Caco-2 (cell line): ENCODE data around the gene SCYL1. TPM values are rescaled to one million over a fixed set of nuclear protein-coding genes. Genes with fewer than 3 reads are reported as not detected.

ENCODE experiments used
- BruUV-seq: library from RNA; stranded (reverse); fragments of 400-500 nt; replicated peaks from 2 replicates; lab custom pipeline; 2021; lab: Mats Ljungman, UMichigan
- CTCF ChIA-PET: fragments of 300-600 bp; sonication (Branson Sonifier 250); formaldehyde crosslinking; loops from one replicate; lab custom pipeline; 2022; ENCODE audit warnings: antibody characterized with exemption; lab: Charles Lee
- POLR2A ChIA-PET: fragments of 300-600 bp; sonication (Branson Sonifier 250); formaldehyde crosslinking; loops from one replicate; lab custom pipeline; 2022; ENCODE audit warnings: antibody characterized with exemption; lab: Charles Lee
- DNase-seq, 2 experiments: peaks; one replicate each; pipeline versions ENCODE4 v3.0.0 to v3.0.0-alpha.2; 2020 to 2022
- H3K27me3 ChIP-seq: replicated peaks from 2 replicates; pipeline ENCODE4 v1.6.0; 2011; ENCODE audit warnings: low read length; ENCODE audit not compliant: control insufficient read depth, insufficient read depth
- H3K36me3 ChIP-seq: 2 replicates; pipeline ENCODE4 v1.5.1; 2011; ENCODE audit warnings: low read length; ENCODE audit not compliant: control insufficient read depth, insufficient read depth
- H3K4me1 ChIP-seq: fragments of 250-450 bp; sonication (Bioruptor Pico); 2 replicates; pipeline ENCODE4 v1.5.1; 2020; ENCODE audit warnings: mild to moderate bottlenecking
- H3K4me3 ChIP-seq: 2 replicates; pipeline ENCODE4 v1.5.1; 2011; ENCODE audit warnings: low read depth, mild to moderate bottlenecking, control low read depth, low read length
- H3K9me3 ChIP-seq: fragments of 250-450 bp; sonication (Bioruptor Pico); 2 replicates; pipeline ENCODE4 v1.5.1; 2020; ENCODE audit warnings: mild to moderate bottlenecking, moderate library complexity
- H3K27ac Mint-ChIP-seq: one replicate; pipeline ENCODE4 v1.8.0; 2022; ENCODE audit warnings: mixed read lengths; ENCODE audit not compliant: unreplicated experiment
- H3K27me3 Mint-ChIP-seq: one replicate; pipeline ENCODE4 v1.8.0; 2022; ENCODE audit warnings: mixed read lengths; ENCODE audit not compliant: insufficient read depth, unreplicated experiment
- H3K36me3 Mint-ChIP-seq: one replicate; pipeline ENCODE4 v1.8.0; 2022; ENCODE audit warnings: mild to moderate bottlenecking, mixed read lengths; ENCODE audit not compliant: insufficient read depth, unreplicated experiment
- H3K4me1 Mint-ChIP-seq: one replicate; pipeline ENCODE4 v1.8.0; 2022; ENCODE audit warnings: low read depth, mixed read lengths; ENCODE audit not compliant: unreplicated experiment
- H3K4me3 Mint-ChIP-seq: one replicate; pipeline ENCODE4 v1.8.0; 2022; ENCODE audit warnings: mild to moderate bottlenecking, moderate library complexity, mixed read lengths; ENCODE audit not compliant: unreplicated experiment
- H3K9me3 Mint-ChIP-seq: one replicate; pipeline ENCODE4 v1.8.0; 2022; ENCODE audit warnings: mixed read lengths; ENCODE audit not compliant: unreplicated experiment
- CTCF ChIP-seq, 2 experiments: fragments of 200-600 bp in 1 of 2; IDR thresholded peaks; 1 replicate in 1 of 2; 2 replicates in 1 of 2; pipeline versions ENCODE4 v1.5.1 to v1.8.0; 2011 to 2022; ENCODE audit warnings: antibody characterized with exemption in 1 of 2, control low read depth in 1 of 2, inconsistent platforms in 1 of 2, low read depth in 1 of 2, low read length in 1 of 2, mild to moderate bottlenecking in 1 of 2, moderate library complexity in 1 of 2; ENCODE audit not compliant: insufficient read depth in 1 of 2, severe bottlenecking in 1 of 2, unreplicated experiment in 1 of 2
- intact Hi-C: fragments of 100-400 bp; cut with micrococcal nuclease; formaldehyde crosslinking; loops from one replicate; pipeline ENCODE4 v1.10.0; 2022; ENCODE audit not compliant: unreplicated experiment
- total RNA-seq: library from RNA; stranded (reverse); gene quantifications from 2 replicates; pipeline ENCODE4 v1.2.3, GENCODE V29; 2022

SCYL1 gene
- total RNA-seq, 1 experiment from 2014 or later, result 123 TPM

DNA sequence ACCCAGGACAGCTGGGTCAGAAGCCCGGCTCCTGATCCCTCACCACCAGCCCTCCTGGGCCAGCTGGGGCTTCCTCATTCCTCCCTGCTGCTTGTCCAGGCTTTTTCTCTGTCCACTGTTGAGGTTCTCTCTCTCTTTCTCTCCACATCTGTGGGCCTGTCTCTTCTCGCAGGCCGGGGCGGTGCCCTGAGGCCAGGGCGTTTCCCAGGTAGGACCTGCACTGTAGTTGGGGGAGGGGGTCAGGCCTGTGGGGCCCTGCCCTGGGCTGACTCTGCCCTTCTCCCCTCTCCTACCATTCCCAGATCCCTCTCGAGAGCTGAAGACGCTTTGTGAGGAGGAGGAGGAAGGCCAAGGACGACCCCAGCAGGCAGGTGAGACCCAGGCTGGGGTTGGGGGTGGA, 55.9 kb downstream of the SCYL1 start:
- H3K27ac Mint-ChIP-seq, result no peak overlapping the region
- H3K36me3 ChIP-seq, result no peaks in the 10 kb centered on the region
- CTCF ChIA-PET, result interaction anchor here (0.6 kb wide), 2 partner anchors 12 to 15 kb away, joined by 3 to 4 read pairs; no protein-coding TSS in a partner anchor

DNA sequence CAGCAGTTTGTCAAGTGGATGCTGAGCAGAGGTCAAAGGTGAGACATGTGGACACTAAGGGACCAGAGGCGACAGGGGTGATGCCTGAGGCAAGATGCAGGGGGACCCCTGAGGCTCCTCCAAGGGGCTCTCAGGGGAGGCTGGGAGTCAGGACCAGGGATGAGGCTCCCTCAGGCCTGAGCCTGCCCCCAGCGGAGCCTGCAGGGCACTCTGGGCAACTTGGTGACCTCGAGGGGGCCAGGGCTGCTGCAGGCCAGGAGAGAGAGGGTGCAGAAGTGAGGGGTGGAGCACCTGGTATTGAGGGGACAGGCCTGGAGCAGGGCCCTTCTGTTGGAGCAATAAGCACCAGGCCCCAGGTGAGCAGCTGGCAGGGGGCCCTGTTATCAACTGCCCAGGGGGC, 57.0 kb downstream of the SCYL1 start:
- no peak for DNase-seq
- no peaks in the 10 kb centered on the region for H3K36me3 Mint-ChIP-seq
- peaks cover 6% of the 10 kb centered on the region for H3K4me1 Mint-ChIP-seq
- ChIA-PET CTCF (no interaction called here), POLR2A (no interaction called here)
- no peaks in the 10 kb centered on the region for H3K36me3 ChIP-seq
- peaks cover 3% of the 10 kb centered on the region; the same call in 1 of the 2 replicates for H3K4me1 ChIP-seq
- H3K27ac Mint-ChIP-seq, result no peak overlapping the region
- TF ChIP-seq CTCF (IDR thresholded peaks at IDR 0.05; ENCODE audit: insufficient read depth in 1 of 2, low read depth in 1 of 2, low read length in 1 of 2, severe bottlenecking in 1 of 2, unreplicated experiment in 1 of 2), result no peak
- no TSS peak for BruUV-seq
- H3K4me3 ChIP-seq, result no peak overlapping the region
- H3K4me3 Mint-ChIP-seq, result no peak overlapping the region
- intact Hi-C loops, result no loop called here
- H3K27me3 Mint-ChIP-seq, result no peaks in the 10 kb centered on the region
- no peaks in the 10 kb centered on the region for H3K27me3 ChIP-seq
- H3K9me3 Mint-ChIP-seq, result no peaks in the 10 kb centered on the region
- no peaks in the 10 kb centered on the region for H3K9me3 ChIP-seq

More for the DNA sequence above, 55.9 kb downstream of the SCYL1 start:
- H3K36me3 Mint-ChIP-seq, result peaks cover 8% of the 10 kb centered on the region
- Histone ChIP-seq H3K4me1 (peaks cover 9% of the 10 kb centered on the region), H3K9me3 (no peaks in the 10 kb centered on the region), H3K4me3 (no peak overlapping the region), H3K27me3 (no peaks in the 10 kb centered on the region)
- H3K27me3 Mint-ChIP-seq, result no peaks in the 10 kb centered on the region
- H3K4me1 Mint-ChIP-seq, result peaks cover 6% of the 10 kb centered on the region
- no peak for DNase-seq
- H3K4me3 Mint-ChIP-seq, result no peak overlapping the region
- POLR2A ChIA-PET, result no interaction called here
- intact Hi-C loops, result no loop called here
- no peak for TF ChIP-seq CTCF (IDR thresholded peaks at IDR 0.05; ENCODE audit: insufficient read depth in 1 of 2, low read depth in 1 of 2, low read length in 1 of 2, severe bottlenecking in 1 of 2, unreplicated experiment in 1 of 2)
- no TSS peak for BruUV-seq
- no peaks in the 10 kb centered on the region for H3K9me3 Mint-ChIP-seq

GRCh38 chr11:65583589-65583988, 58.7 kb downstream of the SCYL1 start:
- POLR2A ChIA-PET, result no interaction called here
- Mint-ChIP-seq H3K4me3 (no peak overlapping the region), H3K27ac (no peak overlapping the region), H3K4me1 (peaks cover 6% of the 10 kb centered on the region), H3K27me3 (no peaks in the 10 kb centered on the region), H3K9me3 (no peaks in the 10 kb centered on the region), H3K36me3 (no peaks in the 10 kb centered on the region)
- intact Hi-C loops, result no loop called here
- DNase-seq, result no peak
- TF ChIP-seq CTCF (IDR thresholded peaks at IDR 0.05; ENCODE audit: insufficient read depth in 1 of 2, low read depth in 1 of 2, low read length in 1 of 2, severe bottlenecking in 1 of 2, unreplicated experiment in 1 of 2), result no peak
- no peaks in the 10 kb centered on the region for H3K36me3 ChIP-seq
- H3K4me3 ChIP-seq, result no peak overlapping the region
- no peaks in the 10 kb centered on the region for H3K27me3 ChIP-seq
- H3K4me1 ChIP-seq, result no peaks in the 10 kb centered on the region
- CTCF ChIA-PET, result interaction anchor here (1.3 kb wide), 1 partner anchor 10 kb away, joined by 3 read pairs; no protein-coding TSS in a partner anchor
- H3K9me3 ChIP-seq, result no peaks in the 10 kb centered on the region
- no TSS peak for BruUV-seq
